Naive thymus-derived CD4-positive, alpha-beta T cell (primary cell): ENCODE data around the gene SPTLC1. TPM values are rescaled to one million over a fixed set of nuclear protein-coding genes. Genes with fewer than 3 reads are reported as not detected.

Experiments
- ATAC-seq: fragments of 150-1000 bp; cut with Tn5 transposase; 2 replicates; pipeline ENCODE4 v1.10.0; 2021; ENCODE audit warnings: mild to moderate bottlenecking, moderate library complexity
- CTCF ChIA-PET: fragments of 350-600 bp; sonication (Branson Sonifier 250); formaldehyde crosslinking; loops from one replicate; lab custom pipeline; 2021; ENCODE audit warnings: antibody characterized with exemption; lab: Charles Lee
- POLR2A ChIA-PET: fragments of 350-600 bp; sonication (Branson Sonifier 250); formaldehyde crosslinking; loops from one replicate; lab custom pipeline; 2021; ENCODE audit warnings: antibody characterized with exemption, inconsistent platforms; lab: Charles Lee
- DNase-seq, 9 donors: peaks; one replicate each; pipeline versions ENCODE4 v3.0.0 to v3.0.0-alpha.2; 2020 to 2022; ENCODE audit warnings: mixed read lengths in 1 of 9
- H3K27ac ChIP-seq: one replicate; pipeline ENCODE4 v1.7.0; 2013; ENCODE audit warnings: mild to moderate bottlenecking, low read depth, low read length, moderate library complexity
- H3K27me3 ChIP-seq, 2 donors: one replicate each; pipeline ENCODE4 v1.7.0; 2013; ENCODE audit warnings: low read length in 2 of 2, mild to moderate bottlenecking in 2 of 2, moderate library complexity in 2 of 2; ENCODE audit not compliant: control insufficient read depth in 2 of 2, insufficient read depth in 2 of 2
- H3K36me3 ChIP-seq, 3 experiments: 1 replicate in 2 of 3; 2 replicates in 1 of 3; pipeline ENCODE4 v1.7.0; 2013; ENCODE audit warnings: low read length in 3 of 3, mild to moderate bottlenecking in 3 of 3, moderate library complexity in 1 of 3; ENCODE audit not compliant: insufficient read depth in 3 of 3, control insufficient read depth in 2 of 3
- H3K4me1 ChIP-seq, 2 donors: one replicate each; pipeline ENCODE4 v1.7.0; 2013; ENCODE audit warnings: low read length in 2 of 2, mild to moderate bottlenecking in 2 of 2, moderate library complexity in 1 of 2; ENCODE audit not compliant: control insufficient read depth in 2 of 2, insufficient read depth in 2 of 2
- H3K4me3 ChIP-seq: 2 replicates; pipeline ENCODE4 v1.7.0; 2013; ENCODE audit warnings: mild to moderate bottlenecking, low read length
- H3K9me3 ChIP-seq, 3 experiments: 1 replicate in 2 of 3; 2 replicates in 1 of 3; pipeline ENCODE4 v1.7.0; 2013; ENCODE audit warnings: low read length in 3 of 3; ENCODE audit not compliant: control insufficient read depth in 2 of 3
- H3K27ac Mint-ChIP-seq, 9 donors: one replicate each; pipeline ENCODE4 v1.8.0; 2020 to 2022; ENCODE audit warnings: mixed read lengths in 9 of 9, mild to moderate bottlenecking in 8 of 9, moderate library complexity in 5 of 9, inconsistent platforms in 2 of 9
- H3K27me3 Mint-ChIP-seq, 5 donors: one replicate each; pipeline ENCODE4 v1.8.0; 2021 to 2022; ENCODE audit warnings: mixed read lengths in 5 of 5, mild to moderate bottlenecking in 1 of 5
- H3K36me3 Mint-ChIP-seq, 5 donors: one replicate each; pipeline ENCODE4 v1.8.0; 2020 to 2022; ENCODE audit warnings: mixed read lengths in 5 of 5, mild to moderate bottlenecking in 3 of 5, inconsistent platforms in 1 of 5
- H3K4me1 Mint-ChIP-seq, 7 donors: one replicate each; pipeline ENCODE4 v1.8.0; 2020 to 2022; ENCODE audit warnings: mixed read lengths in 7 of 7, mild to moderate bottlenecking in 3 of 7, inconsistent platforms in 1 of 7
- H3K4me3 Mint-ChIP-seq, 10 donors: one replicate each; pipeline ENCODE4 v1.8.0; 2020 to 2022; ENCODE audit warnings: mild to moderate bottlenecking in 10 of 10, mixed read lengths in 10 of 10, moderate library complexity in 6 of 10, inconsistent platforms in 2 of 10
- H3K9me3 Mint-ChIP-seq, 11 donors: one replicate each; pipeline ENCODE4 v1.8.0; 2020 to 2022; ENCODE audit warnings: mixed read lengths in 11 of 11, mild to moderate bottlenecking in 4 of 11, inconsistent platforms in 1 of 11, moderate library complexity in 1 of 11
- intact Hi-C, 2 donors: fragments of 100-400 bp; cut with micrococcal nuclease; formaldehyde crosslinking; loops; one replicate each; pipeline ENCODE4 v1.15.1; 2023
- polyA plus RNA-seq, 2 donors: library from polyadenylated mRNA; unstranded; fragments of 300-500 nt; fragmentation: Illumina TruSeq; gene quantifications; one replicate each; pipeline ENCODE4 v1.2.3, GENCODE V29; 2021
- total RNA-seq, 6 experiments: library from RNA in 5 of 6; stranded (reverse) in 5 of 6; gene quantifications; 1 replicate in 5 of 6; 2 replicates in 1 of 6; pipeline ENCODE4 v1.2.3 and lab custom pipeline; 2021 to 2026

The SPTLC1 gene, protein sequence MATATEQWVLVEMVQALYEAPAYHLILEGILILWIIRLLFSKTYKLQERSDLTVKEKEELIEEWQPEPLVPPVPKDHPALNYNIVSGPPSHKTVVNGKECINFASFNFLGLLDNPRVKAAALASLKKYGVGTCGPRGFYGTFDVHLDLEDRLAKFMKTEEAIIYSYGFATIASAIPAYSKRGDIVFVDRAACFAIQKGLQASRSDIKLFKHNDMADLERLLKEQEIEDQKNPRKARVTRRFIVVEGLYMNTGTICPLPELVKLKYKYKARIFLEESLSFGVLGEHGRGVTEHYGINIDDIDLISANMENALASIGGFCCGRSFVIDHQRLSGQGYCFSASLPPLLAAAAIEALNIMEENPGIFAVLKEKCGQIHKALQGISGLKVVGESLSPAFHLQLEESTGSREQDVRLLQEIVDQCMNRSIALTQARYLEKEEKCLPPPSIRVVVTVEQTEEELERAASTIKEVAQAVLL
- total RNA-seq, result 10 to 100 TPM; 45.6 to 64.0 (median 51.0) TPM
- polyA plus RNA-seq, result 10 to 100 TPM; 46.8 to 50.6 TPM
- 47.5 reads per million, percentile 70 among the genes with 10 or more reads in this experiment for total RNA-seq (lab: John Stamatoyannopoulos, UW)

DNA sequence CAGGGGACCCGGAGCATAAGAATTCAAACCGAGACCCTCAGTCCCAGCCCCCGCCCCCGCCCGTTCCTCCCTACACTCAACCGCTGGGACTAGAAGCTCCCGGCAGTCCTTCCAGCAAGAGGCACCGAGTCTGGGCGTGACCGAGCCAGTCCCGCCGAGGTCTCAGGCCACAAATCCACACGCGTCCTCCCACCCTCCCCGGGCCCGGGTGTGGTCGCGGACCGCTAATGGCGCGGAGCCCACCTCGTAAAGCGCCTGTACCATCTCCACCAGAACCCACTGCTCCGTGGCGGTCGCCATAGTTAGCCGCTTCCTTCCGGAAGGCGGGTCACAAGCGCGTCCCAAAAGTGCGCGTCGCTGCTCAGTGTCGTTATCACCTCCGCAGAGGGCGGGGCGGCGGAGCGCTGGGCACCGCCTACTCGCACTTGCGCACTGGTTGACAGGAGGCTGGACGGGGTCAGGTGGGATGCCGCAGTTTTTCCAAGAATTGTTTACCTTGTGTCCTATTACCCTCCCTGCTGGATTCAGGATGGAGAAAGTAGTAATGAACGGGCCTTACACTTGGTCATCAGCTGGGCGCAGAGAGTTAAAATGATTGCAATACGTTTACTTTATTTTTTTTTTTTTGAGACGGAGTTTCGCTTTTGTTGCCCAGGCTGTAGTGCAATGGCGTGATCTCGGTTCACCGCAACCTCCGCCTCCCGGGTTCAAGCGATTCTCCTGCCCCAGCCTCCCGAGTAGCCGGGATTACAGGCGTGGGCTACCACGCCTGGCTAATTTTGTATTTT is at the start of gene SPTLC1:
Gene SPTLC1 (minus strand): TSS at position 343 of the 788 bp plus-strand sequence. CDS start 43 bp downstream, at position 300.
- peak within 1 kb of the TSS; percentile 91 to 99 (median 97) for H3K4me3 Mint-ChIP-seq
- Histone ChIP-seq H3K4me3 (peak within 1 kb of the TSS; percentile 85), H3K9me3 (no peaks in the 10 kb centered on the region), H3K36me3 (peaks cover 0 to 23% (median 3%) of the 10 kb centered on the region in 3 experiments), H3K27ac (peak within 1 kb of the TSS; percentile 96), H3K27me3 (no peaks in the 10 kb centered on the region), H3K4me1 (peaks cover 17 to 20% of the 10 kb centered on the region in 2 donors)
- H3K4me1 Mint-ChIP-seq, result peaks cover 17 to 51% (median 42%) of the 10 kb centered on the region in 7 donors
- peaks cover 0 to 2% (median 0%) of the 10 kb centered on the region in 5 donors for H3K27me3 Mint-ChIP-seq
- peak within 1 kb of the TSS; percentile 96 to 100 (median 98) for H3K27ac Mint-ChIP-seq
- peak; percentile 89 to 97 (median 94) for DNase-seq
- ChIA-PET POLR2A (interaction anchor here (0.6 to 1.8 kb wide), 7 partner anchors 17 to 1338 kb away, joined by 3 to 5 read pairs (median 3); partner anchors contain the start of genes CENPP and FAM120AOS), CTCF (interaction anchor here (0.6 kb wide), 1 partner anchor 20 kb away, joined by 8 read pairs; no protein-coding TSS in a partner anchor)
- H3K9me3 Mint-ChIP-seq, result peaks cover 0 to 4% (median 0%) of the 10 kb centered on the region in 11 donors
- peak; percentile 99 for ATAC-seq
- intact Hi-C loops, result loop anchor here (1.0 to 10.0 kb wide), 10 partner anchors 19 to 1338 kb away; partner anchors contain the start of genes CENPP (in 2 of the 2), IARS1 (in 2 of the 2), NOL8 (in 2 of the 2) and CARD19 (in 1 of the 2)
- H3K36me3 Mint-ChIP-seq, result peaks cover 8 to 20% (median 9%) of the 10 kb centered on the region in 5 donors

DNA sequence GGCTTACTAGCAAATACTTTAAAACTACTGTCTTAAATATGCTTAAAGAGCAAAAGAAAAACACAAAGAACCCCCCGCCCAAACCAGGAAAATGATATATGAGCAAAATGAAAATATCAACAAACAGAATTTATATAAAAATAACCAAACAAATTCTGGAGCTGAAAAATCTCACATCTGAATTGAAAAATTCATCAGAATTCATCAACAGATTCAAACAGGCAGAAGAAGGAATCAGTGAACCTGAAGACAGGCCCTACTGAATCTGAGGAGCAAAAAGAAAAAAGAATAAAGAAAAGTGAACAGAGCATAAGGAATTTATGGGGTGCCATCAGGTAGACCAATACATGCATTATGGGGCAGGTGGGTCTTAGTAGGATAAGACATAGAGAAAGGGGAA is 49.8 kb upstream of the SPTLC1 start:
- CTCF ChIA-PET, result no interaction called here
- no peak for DNase-seq
- no peak overlapping the region for H3K27ac Mint-ChIP-seq
- intact Hi-C loops, result no loop called here
- POLR2A ChIA-PET, result no interaction called here
- no peak overlapping the region for H3K4me3 Mint-ChIP-seq
- Histone ChIP-seq H3K27me3 (no peaks in the 10 kb centered on the region), H3K9me3 (peaks cover 0 to 12% (median 0%) of the 10 kb centered on the region in 3 experiments), H3K4me1 (no peaks in the 10 kb centered on the region), H3K36me3 (no peaks in the 10 kb centered on the region), H3K27ac (no peak overlapping the region), H3K4me3 (no peak overlapping the region)
- peaks cover 6 to 19% (median 8%) of the 10 kb centered on the region in 5 donors for H3K36me3 Mint-ChIP-seq
- no peaks in the 10 kb centered on the region for H3K4me1 Mint-ChIP-seq
- H3K27me3 Mint-ChIP-seq, result peaks cover 10 to 42% (median 20%) of the 10 kb centered on the region in 5 donors
- no peak for ATAC-seq
- peaks cover 9 to 30% (median 18%) of the 10 kb centered on the region in 11 donors for H3K9me3 Mint-ChIP-seq

DNA sequence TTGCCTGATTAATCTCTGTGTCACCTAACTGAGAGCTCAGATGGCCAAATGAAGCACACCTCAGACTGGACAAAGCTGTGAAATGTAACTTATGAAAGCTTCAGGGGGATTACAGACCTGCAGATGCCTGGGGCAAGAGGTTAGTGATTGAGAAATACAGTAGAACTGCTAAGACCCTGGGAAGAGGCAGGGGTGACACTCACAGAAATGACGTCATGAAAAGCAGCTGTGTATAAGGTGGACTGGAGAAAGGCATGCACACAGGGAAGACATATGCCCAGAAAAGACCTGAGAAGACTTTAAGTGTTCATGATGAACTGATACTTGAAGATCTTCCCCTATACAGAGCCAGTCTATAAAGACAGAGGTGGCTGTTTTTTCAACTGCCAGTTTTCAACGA is 49.3 kb upstream of the SPTLC1 start:
- Mint-ChIP-seq H3K4me3 (no peak overlapping the region), H3K36me3 (peaks cover 6 to 19% (median 8%) of the 10 kb centered on the region in 5 donors), H3K4me1 (no peaks in the 10 kb centered on the region), H3K27me3 (peaks cover 12 to 40% (median 20%) of the 10 kb centered on the region in 5 donors), H3K9me3 (peaks cover 9 to 30% (median 18%) of the 10 kb centered on the region in 11 donors), H3K27ac (no peak overlapping the region)
- H3K36me3 ChIP-seq, result no peaks in the 10 kb centered on the region
- CTCF ChIA-PET, result interaction anchor here (1.0 kb wide), 1 partner anchor 26 kb away, joined by 3 read pairs; no protein-coding TSS in a partner anchor
- DNase-seq, result no peak
- H3K27ac ChIP-seq, result no peak overlapping the region
- POLR2A ChIA-PET, result no interaction called here
- intact Hi-C loops, result no loop called here
- no peak for ATAC-seq
- H3K9me3 ChIP-seq, result peaks cover 0 to 12% (median 0%) of the 10 kb centered on the region in 3 experiments
- H3K27me3 ChIP-seq, result no peaks in the 10 kb centered on the region
- H3K4me3 ChIP-seq, result no peak overlapping the region
- H3K4me1 ChIP-seq, result no peaks in the 10 kb centered on the region

DNA sequence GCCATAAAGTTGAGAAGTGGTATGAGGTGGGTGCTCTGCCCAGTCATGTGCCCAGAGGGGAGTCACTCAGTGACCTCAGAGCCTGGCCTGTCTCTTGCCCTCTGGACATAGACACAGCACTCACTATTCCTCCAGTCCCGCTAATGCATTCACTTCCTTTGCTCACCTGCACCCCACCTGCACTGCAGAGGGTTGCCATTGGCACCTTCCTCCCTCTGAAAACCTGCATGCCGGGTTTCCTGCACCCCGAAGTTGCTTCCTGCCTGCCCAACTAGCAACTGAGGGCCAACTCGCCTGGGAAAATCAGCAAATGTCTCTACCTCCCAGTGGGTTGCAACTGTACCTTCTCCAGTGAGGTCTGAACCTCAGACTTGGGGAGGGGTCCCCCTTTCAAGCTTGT is 48.1 kb upstream of the SPTLC1 start:
- no peaks in the 10 kb centered on the region for H3K36me3 ChIP-seq
- H3K9me3 Mint-ChIP-seq, result peaks cover 9 to 30% (median 18%) of the 10 kb centered on the region in 11 donors
- H3K27ac ChIP-seq, result no peak overlapping the region
- H3K4me1 Mint-ChIP-seq, result no peaks in the 10 kb centered on the region
- peaks cover 19 to 49% (median 24%) of the 10 kb centered on the region in 5 donors for H3K27me3 Mint-ChIP-seq
- CTCF ChIA-PET, result interaction anchor here (1.0 to 1.1 kb wide), 2 partner anchors 24 to 25 kb away, joined by 3 read pairs; no protein-coding TSS in a partner anchor
- no peak overlapping the region for H3K27ac Mint-ChIP-seq
- no peak for DNase-seq
- no peak overlapping the region for H3K4me3 ChIP-seq
- POLR2A ChIA-PET, result no interaction called here
- H3K4me1 ChIP-seq, result no peaks in the 10 kb centered on the region
- intact Hi-C loops, result no loop called here
- H3K9me3 ChIP-seq, result peaks cover 0 to 12% (median 0%) of the 10 kb centered on the region in 3 experiments
- H3K4me3 Mint-ChIP-seq, result no peak overlapping the region
- H3K27me3 ChIP-seq, result no peaks in the 10 kb centered on the region
- no peak for ATAC-seq
- peaks cover 6 to 19% (median 8%) of the 10 kb centered on the region in 5 donors for H3K36me3 Mint-ChIP-seq

DNA sequence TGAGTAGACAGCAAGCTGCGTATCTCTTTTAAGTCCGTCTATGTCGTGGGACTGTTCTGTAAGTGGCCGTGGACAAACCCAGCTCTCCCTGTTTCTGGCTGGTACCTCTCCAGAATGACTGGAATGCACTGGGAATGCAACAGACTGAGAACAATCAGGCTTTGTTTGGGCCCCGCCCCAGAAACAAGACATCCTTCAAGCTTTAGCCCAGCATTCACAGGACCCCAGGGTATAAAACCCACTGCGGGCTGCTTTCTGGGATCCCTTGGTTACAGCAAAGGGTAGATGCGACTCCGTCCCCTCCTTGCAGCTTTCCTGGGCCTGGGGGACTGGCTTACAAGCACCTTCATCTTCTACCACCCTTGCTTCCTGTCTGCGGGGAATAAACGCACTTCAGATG is 45.6 kb upstream of the SPTLC1 start:
- Histone ChIP-seq H3K27me3 (no peaks in the 10 kb centered on the region), H3K9me3 (peaks cover 0 to 12% (median 0%) of the 10 kb centered on the region in 3 experiments), H3K4me1 (no peaks in the 10 kb centered on the region), H3K4me3 (no peak overlapping the region), H3K27ac (no peak overlapping the region), H3K36me3 (no peaks in the 10 kb centered on the region)
- CTCF ChIA-PET, result no interaction called here
- peaks cover 9 to 21% (median 17%) of the 10 kb centered on the region in 11 donors for H3K9me3 Mint-ChIP-seq
- no peak overlapping the region for H3K4me3 Mint-ChIP-seq
- DNase-seq (no peak), ATAC-seq (no peak)
- H3K4me1 Mint-ChIP-seq, result no peaks in the 10 kb centered on the region
- POLR2A ChIA-PET, result no interaction called here
- H3K27me3 Mint-ChIP-seq, result peaks cover 15 to 51% (median 23%) of the 10 kb centered on the region in 5 donors
- H3K36me3 Mint-ChIP-seq, result peaks cover 3 to 19% (median 8%) of the 10 kb centered on the region in 5 donors
- H3K27ac Mint-ChIP-seq, result no peak overlapping the region
- intact Hi-C loops, result no loop called here

DNA sequence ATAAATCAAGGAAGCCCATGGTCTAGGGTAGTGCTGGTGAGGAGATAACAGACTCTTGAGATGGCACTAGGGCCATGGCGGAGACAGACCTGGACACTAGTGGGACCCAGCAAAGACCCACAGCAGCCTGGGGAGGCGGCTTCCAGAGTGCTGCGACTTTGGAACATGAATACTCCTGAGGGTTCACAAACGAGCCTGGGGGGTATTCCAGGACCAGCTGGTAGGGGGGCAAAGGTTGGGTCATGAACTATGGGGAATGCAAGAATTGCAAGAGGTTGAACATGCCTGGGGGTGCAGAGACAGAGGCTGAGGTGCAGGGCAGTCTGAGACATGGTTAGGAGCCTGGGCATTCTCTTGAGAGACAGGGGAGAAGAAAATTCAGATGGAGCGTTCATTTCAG is 43.8 kb upstream of the SPTLC1 start:
- H3K9me3 ChIP-seq, result no peaks in the 10 kb centered on the region
- H3K4me1 Mint-ChIP-seq, result no peaks in the 10 kb centered on the region
- CTCF ChIA-PET, result no interaction called here
- no peaks in the 10 kb centered on the region for H3K27me3 ChIP-seq
- H3K36me3 Mint-ChIP-seq, result peaks cover 0 to 2% (median 0%) of the 10 kb centered on the region in 5 donors
- H3K4me3 ChIP-seq, result no peak overlapping the region
- no peak overlapping the region for H3K4me3 Mint-ChIP-seq
- H3K36me3 ChIP-seq, result no peaks in the 10 kb centered on the region
- ATAC-seq (no peak), DNase-seq (no peak)
- no peak overlapping the region for H3K27ac Mint-ChIP-seq
- POLR2A ChIA-PET, result no interaction called here
- peaks cover 0 to 6% (median 1%) of the 10 kb centered on the region in 11 donors for H3K9me3 Mint-ChIP-seq
- H3K27ac ChIP-seq, result no peak overlapping the region
- intact Hi-C loops, result no loop called here
- H3K4me1 ChIP-seq, result no peaks in the 10 kb centered on the region
- peaks cover 12 to 37% (median 23%) of the 10 kb centered on the region in 5 donors for H3K27me3 Mint-ChIP-seq
